K562 (cell line): ENCODE results near the gene SF3A2. TPM values are rescaled to one million over a fixed set of nuclear protein-coding genes. Genes with fewer than 3 reads are reported as not detected.

Experiments
- CHD1 ChIP-seq: fragments of 200-600 bp; sonication (generic); IDR thresholded peaks from one replicate; pipeline ENCODE4 v1.6.1; 2012; ENCODE audit warnings: mild to moderate bottlenecking, moderate library complexity, low read length, inconsistent platforms
- E2F6 ChIP-seq, 2 experiments: IDR thresholded peaks; 2 replicates each; pipeline ENCODE4 v1.6.1; 2011; ENCODE audit warnings: borderline replicate concordance in 1 of 2, control low read depth in 1 of 2, low read depth in 1 of 2, low read length in 1 of 2, mild to moderate bottlenecking in 1 of 2, mixed read lengths in 1 of 2, moderate library complexity in 1 of 2; ENCODE audit not compliant: insufficient read depth in 1 of 2, insufficient read length in 1 of 2, poor library complexity in 1 of 2, severe bottlenecking in 1 of 2; ENCODE audit errors: extremely low read depth in 1 of 2
- GATAD2A ChIP-seq: fragments of 450-650 bp; IDR thresholded peaks from 2 replicates; pipeline ENCODE4 v1.6.1; 2017
- HDGF ChIP-seq: fragments of 450-650 bp; IDR thresholded peaks from 2 replicates; pipeline ENCODE4 v1.6.1; 2016
- HMGXB4 ChIP-seq: sonication (generic); formaldehyde crosslinking; IDR thresholded peaks from 2 replicates; pipeline ENCODE4 v1.8.1; 2023; ENCODE audit warnings: mild to moderate bottlenecking, missing genetic modification reagents
- IRF9 ChIP-seq: fragments of 450-650 bp; IDR thresholded peaks from 2 replicates; pipeline ENCODE4 v1.6.1; 2016; ENCODE audit warnings: missing biosample characterization, missing genetic modification characterization
- MTA2 ChIP-seq: fragments of 450-650 bp; IDR thresholded peaks from 2 replicates; pipeline ENCODE4 v1.6.1; 2016; ENCODE audit warnings: low read depth
- NFE2 ChIP-seq: IDR thresholded peaks from 2 replicates; pipeline ENCODE4 v1.6.1; 2014; ENCODE audit warnings: antibody characterized with exemption, low read depth
- PRMT5 ChIP-seq: sonication (generic); formaldehyde crosslinking; IDR thresholded peaks from 2 replicates; pipeline ENCODE4 v1.5.0; 2020; ENCODE audit warnings: missing genetic modification reagents
- SIX5 ChIP-seq, 2 experiments: IDR thresholded peaks; 2 replicates each; pipeline ENCODE4 v1.6.1; 2011; ENCODE audit warnings: low read length in 2 of 2, borderline replicate concordance in 1 of 2, low read depth in 1 of 2, mild to moderate bottlenecking in 1 of 2, moderate library complexity in 1 of 2; ENCODE audit not compliant: insufficient read depth in 1 of 2
- SMARCB1 ChIP-seq: IDR thresholded peaks from 2 replicates; pipeline ENCODE4 v1.6.1; 2011; ENCODE audit warnings: improper control_type of control experiment, low read depth; ENCODE audit not compliant: insufficient read length
- TRIM25 ChIP-seq: fragments of 450-650 bp; IDR thresholded peaks from 2 replicates; pipeline ENCODE4 v1.7.0; 2016; ENCODE audit warnings: borderline replicate concordance
- USF2 ChIP-seq: sonication (generic); formaldehyde crosslinking; IDR thresholded peaks from 2 replicates; pipeline ENCODE4 v1.5.0; 2020; ENCODE audit warnings: missing genetic modification reagents
- ZBTB12 ChIP-seq: fragments of 250-450 bp; sonication (Bioruptor Pico); IDR thresholded peaks from 2 replicates; pipeline ENCODE4 v1.4.0; 2020
- ZBTB43 ChIP-seq: sonication (generic); formaldehyde crosslinking; IDR thresholded peaks from 2 replicates; pipeline ENCODE4 v1.8.0; 2023; ENCODE audit warnings: mild to moderate bottlenecking, missing genetic modification reagents
- ZNF263 ChIP-seq: sonication (generic); formaldehyde crosslinking; IDR thresholded peaks from 2 replicates; pipeline ENCODE4 v1.8.0; 2022; ENCODE audit warnings: mild to moderate bottlenecking, missing genetic modification reagents, borderline replicate concordance
- ZNF740 ChIP-seq, 3 experiments: fragments of 200-800 bp in 1 of 3; sonication (Bioruptor generic) in 1 of 3; sonication (generic) in 1 of 3; formaldehyde crosslinking in 1 of 3; IDR thresholded peaks; 2 replicates each; pipeline versions ENCODE4 v1.6.1 to v1.8.0; 2016 to 2022; ENCODE audit warnings: mild to moderate bottlenecking in 2 of 3, missing compliant biosample characterization in 2 of 3, missing genetic modification characterization in 2 of 3, missing genetic modification reagents in 1 of 3
- polyA plus RNA-seq, 8 experiments: library from polyadenylated mRNA; depleted of rRNA in 4 of 8; stranded (reverse) in 5 of 8; unstranded in 3 of 8; fragments of >200 nt; fragmentation: Nextera tagmentation in 2 of 8; fragmentation: Illumina TruSeq in 1 of 8; extraction: Ambion mirVana in 2 of 8; extraction: Trizol in 1 of 8; gene quantifications; 2 replicates each; pipeline versions ENCODE4 v1.2.1 to v1.2.3, GENCODE V29; 2011 to 2014; ENCODE audit warnings: inconsistent platforms in 1 of 8, missing spikeins in 1 of 8
- total RNA-seq, 7 experiments: library from RNA; depleted of rRNA in 6 of 7; stranded (reverse); fragments of >200 nt in 6 of 7; fragmentation: Illumina TruSeq in 2 of 7; extraction: Trizol in 2 of 7; gene quantifications; 2 replicates each; pipeline versions ENCODE4 v1.2.1 to v1.2.3, GENCODE V29; 2011 to 2021; ENCODE audit warnings: low replicate concordance in 1 of 7

The SF3A2 gene
- total and polyA plus RNA-seq, 9 of the 15 experiments (the other 6 are each of a cell fraction or from before 2014, with no cell fraction given), result 0.17 to 194 (median 22.8) TPM

GRCh38 chr19:2270157-2270422 lies 33.5 kb downstream of the SF3A2 start (continued):
- TF ChIP-seq GATAD2A (no peak), ZNF263 (CRISPR knock-in tag) (no peak), SMARCB1 (no peak), HMGXB4 (0 out of 2 replicates have a peak, but pooled peaks have one; percentile 39), SIX5 (IDR thresholded peaks at IDR 0.05; ENCODE audit: borderline replicate concordance in 1 of 2, insufficient read depth in 1 of 2, low read depth in 1 of 2, low read length in 2 of 2) (no peak), USF2 (no peak), PRMT5 (0 out of 2 replicates have a peak, but pooled peaks have one; percentile 35), TRIM25 (0 out of 2 replicates have a peak, but pooled peaks have one; percentile 13), MTA2 (no peak), ZNF740 (CRISPR knock-in tag; IDR thresholded peaks at IDR 0.05) (no peak), ZNF740 (tag; IDR thresholded peaks at IDR 0.05) (no peak), IRF9 (tag) (no peak), NFE2 (peak; percentile 43; the same call in 1 of the 2 replicates), CHD1 (peak; percentile 78), ZBTB12 (CRISPR knock-in tag) (no peak), ZBTB43 (CRISPR knock-in tag) (no peak), HDGF (0 out of 2 replicates have a peak, but pooled peaks have one; percentile 5), E2F6 (IDR thresholded peaks at IDR 0.05; ENCODE audit: borderline replicate concordance in 1 of 2, extremely low read depth in 1 of 2, insufficient read depth in 1 of 2, insufficient read length in 1 of 2, low read depth in 1 of 2, low read length in 1 of 2, poor library complexity in 1 of 2, severe bottlenecking in 1 of 2) (peak in 1 of 2 experiments; percentile 26)
